ENCODE measurements around the gene CTSO.
"Not testable (repeated sequence)": the region's sequence is repeated elsewhere in the genome, so short reads cannot be mapped to it uniquely, and the experiment has no call there.

CTSO gene

DNA sequence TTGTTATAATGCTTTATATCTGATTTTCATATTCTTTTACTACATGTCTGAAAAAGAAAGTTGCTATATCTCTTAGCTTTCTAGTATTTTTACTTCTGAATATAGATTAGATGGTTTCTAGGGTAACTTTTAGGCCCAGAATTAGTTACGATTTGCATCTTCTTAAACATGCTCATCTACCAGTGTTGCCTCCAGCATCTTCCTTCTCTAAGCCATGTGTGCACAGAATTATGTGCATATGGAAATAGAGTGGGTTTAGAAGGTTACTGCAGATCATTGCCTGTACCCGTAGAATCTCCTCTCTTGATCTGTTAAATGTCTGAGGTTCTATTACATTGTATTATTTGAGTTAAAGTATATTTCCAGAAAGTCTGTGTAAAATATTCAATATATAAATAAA is 52.7 kb downstream of the CTSO start:
- H3K4me3 ChIP-seq (ENCODE audit: low read depth, low read length), result no peak overlapping the region
- DNase-seq (ENCODE audit: low read depth), result no peak
- TF ChIP-seq, protein P1, sequence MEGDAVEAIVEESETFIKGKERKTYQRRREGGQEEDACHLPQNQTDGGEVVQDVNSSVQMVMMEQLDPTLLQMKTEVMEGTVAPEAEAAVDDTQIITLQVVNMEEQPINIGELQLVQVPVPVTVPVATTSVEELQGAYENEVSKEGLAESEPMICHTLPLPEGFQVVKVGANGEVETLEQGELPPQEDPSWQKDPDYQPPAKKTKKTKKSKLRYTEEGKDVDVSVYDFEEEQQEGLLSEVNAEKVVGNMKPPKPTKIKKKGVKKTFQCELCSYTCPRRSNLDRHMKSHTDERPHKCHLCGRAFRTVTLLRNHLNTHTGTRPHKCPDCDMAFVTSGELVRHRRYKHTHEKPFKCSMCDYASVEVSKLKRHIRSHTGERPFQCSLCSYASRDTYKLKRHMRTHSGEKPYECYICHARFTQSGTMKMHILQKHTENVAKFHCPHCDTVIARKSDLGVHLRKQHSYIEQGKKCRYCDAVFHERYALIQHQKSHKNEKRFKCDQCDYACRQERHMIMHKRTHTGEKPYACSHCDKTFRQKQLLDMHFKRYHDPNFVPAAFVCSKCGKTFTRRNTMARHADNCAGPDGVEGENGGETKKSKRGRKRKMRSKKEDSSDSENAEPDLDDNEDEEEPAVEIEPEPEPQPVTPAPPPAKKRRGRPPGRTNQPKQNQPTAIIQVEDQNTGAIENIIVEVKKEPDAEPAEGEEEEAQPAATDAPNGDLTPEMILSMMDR (IDR thresholded peaks at IDR 0.05; ENCODE audit: insufficient read depth, low read depth, low read length, missing control alignments), result no peak

DNA sequence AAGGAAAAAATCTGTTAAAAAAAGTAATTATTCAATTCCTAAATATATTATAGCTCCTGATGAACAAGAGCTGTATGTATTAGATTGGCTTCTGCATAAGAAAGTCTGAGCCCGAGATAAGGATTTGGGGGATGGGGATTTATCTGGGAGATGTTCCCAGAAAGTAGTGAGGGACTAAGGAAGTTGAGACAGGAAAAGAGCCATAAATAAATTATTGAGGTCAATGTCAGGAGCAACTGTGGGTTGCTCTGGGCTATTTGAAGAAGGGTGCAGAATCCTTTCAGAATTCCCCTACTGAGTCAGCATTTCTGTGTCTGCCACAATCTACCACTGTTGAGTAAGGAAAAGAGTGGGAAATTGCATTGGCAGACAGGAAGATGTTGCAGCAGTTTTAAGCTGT is 53.3 kb downstream of the CTSO start:
- no peak overlapping the region for H3K4me3 ChIP-seq (ENCODE audit: low read depth, low read length)
- TF ChIP-seq, protein P1 (IDR thresholded peaks at IDR 0.05; ENCODE audit: insufficient read depth, low read depth, low read length, missing control alignments), result no peak
- no peak for DNase-seq (ENCODE audit: low read depth)

DNA sequence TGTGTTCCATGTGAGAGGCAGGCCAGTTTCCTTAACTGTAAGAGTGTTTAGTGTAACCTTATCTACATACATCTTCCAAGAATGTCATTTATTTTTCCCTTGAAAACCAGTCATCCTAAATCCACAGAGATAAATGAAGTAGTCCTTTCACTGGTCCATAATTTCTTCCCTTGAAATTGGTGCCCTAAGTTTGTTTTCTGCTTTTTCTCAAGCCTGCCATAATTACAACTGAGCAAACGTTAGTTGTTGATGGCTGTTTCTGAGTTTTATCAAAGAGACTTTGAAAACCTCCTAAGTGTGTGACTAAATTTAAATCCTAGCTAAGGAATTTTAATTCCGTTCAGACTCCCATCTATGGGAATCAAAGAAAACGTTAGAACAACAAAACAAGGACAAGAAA is 53.8 kb downstream of the CTSO start:
- no peak for DNase-seq (ENCODE audit: low read depth)
- no peak overlapping the region for H3K4me3 ChIP-seq (ENCODE audit: low read depth, low read length)
- TF ChIP-seq, protein P1 (IDR thresholded peaks at IDR 0.05; ENCODE audit: insufficient read depth, low read depth, low read length, missing control alignments), result no peak

DNA sequence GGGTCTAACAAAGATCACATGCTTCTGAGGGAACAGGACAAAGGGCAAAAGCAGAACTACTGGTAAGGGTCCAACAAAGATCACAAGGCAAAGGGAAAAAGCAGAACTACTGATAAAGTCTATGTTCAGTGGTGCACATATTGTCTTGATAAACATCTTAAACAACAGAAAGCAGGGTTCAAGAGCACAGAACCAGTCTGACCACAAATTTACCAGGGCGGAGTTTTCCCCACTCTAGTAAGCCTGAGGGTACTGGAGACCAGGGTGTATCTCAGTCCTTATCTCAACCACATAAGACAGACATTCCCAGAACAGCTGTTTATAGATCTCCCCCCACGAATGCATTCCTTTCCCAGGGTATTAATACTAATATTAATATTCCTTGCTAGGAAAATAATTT is 55.3 kb downstream of the CTSO start:
- not testable (repeated sequence) for H3K4me3 ChIP-seq (ENCODE audit: low read depth, low read length); DNase-seq (ENCODE audit: low read depth)

DNA sequence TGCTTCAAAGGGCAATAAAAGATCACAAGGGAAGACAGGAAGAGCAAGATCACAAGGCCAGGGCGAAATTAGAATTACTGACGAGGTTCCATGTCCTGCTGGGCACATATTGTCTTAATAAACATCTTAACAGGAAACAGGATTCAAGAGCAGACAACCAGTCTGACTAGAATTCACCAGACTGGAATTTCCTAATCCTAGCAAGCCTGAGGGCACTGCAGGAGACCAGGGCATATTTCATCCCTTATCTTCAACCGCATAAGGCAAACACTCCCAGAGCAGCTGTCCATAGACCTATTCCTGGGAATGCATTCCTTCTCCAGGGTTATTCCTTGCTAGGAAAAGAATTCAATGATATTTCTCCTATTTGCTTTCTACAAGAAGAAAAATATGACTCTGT is 62.6 kb downstream of the CTSO start:
- H3K4me3 ChIP-seq (ENCODE audit: low read depth, low read length), result no peak overlapping the region
- no peak for DNase-seq (ENCODE audit: low read depth)
- TF ChIP-seq, protein P1 (IDR thresholded peaks at IDR 0.05; ENCODE audit: insufficient read depth, low read depth, low read length, missing control alignments), result no peak

DNA sequence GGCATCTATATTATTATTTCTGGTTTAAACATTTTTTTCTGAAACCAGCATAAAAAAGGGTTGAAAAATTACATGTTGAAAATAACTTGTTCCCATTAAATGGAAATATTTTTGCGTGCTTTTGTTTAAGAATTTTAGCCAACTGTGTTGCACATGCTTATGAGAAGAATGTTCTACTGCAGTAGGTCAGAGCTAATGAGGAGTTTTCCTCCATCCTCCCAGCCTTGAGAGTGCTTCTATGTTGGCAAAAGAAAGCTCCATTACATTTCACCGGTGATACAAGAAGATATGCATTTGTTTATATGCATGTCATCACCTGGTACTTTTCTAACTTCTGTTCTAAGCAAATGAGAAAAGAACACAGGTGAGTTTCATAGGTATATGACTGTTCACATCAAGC is 63.7 kb downstream of the CTSO start:
- no peak for DNase-seq (ENCODE audit: low read depth)
- H3K4me3 ChIP-seq (ENCODE audit: low read depth, low read length), result no peak overlapping the region
- TF ChIP-seq, protein P1 (IDR thresholded peaks at IDR 0.05; ENCODE audit: insufficient read depth, low read depth, low read length, missing control alignments), result no peak

DNA sequence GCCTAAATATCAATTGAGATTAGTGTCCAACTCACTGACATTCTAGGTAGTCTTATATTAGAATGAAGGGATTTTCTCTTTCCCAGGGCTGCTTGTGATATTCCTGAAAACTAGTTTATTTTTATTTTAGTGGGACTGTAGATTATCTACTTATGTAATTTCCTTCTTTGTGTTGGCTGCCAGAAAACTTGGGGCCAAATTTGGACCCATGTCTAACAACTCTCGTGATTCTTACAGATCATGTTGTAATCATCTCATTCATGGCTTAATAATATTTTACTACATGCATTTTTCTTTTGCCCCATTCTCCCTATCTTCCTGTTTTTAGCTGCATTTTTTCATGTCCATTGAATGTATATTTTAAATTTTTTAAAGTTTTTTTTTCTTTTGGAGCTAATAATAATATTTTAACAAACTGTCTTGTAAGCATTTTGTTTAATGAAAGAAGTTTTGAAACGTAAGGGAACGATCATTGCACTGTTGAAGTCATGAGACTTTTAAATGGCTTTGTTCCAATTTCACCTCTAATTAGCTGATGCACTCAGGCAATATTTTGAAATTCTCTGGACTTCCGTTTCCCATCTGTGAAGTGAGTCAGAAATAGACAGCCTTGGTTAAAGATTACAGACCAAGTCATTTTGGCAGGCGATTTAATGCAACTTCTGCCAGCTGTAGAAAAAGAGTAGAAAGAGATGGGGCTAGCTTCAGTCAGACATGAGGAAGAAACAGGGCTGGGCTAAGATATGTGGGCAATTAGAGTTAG is 64.5 kb downstream of the CTSO start:
- no peak overlapping the region for H3K4me3 ChIP-seq (ENCODE audit: low read depth, low read length)
- TF ChIP-seq, protein P1 (IDR thresholded peaks at IDR 0.05; ENCODE audit: insufficient read depth, low read depth, low read length, missing control alignments), result no peak
- DNase-seq (ENCODE audit: low read depth), result peak; percentile 70
